IMR-90 (cell line): ENCODE data around the gene SSBP2.

Experiments used
- CEBPB ChIP-seq: IDR thresholded peaks from 2 replicates; pipeline ENCODE4 v1.6.1; 2012; ENCODE audit warnings: low read depth, low read length, improper control_type of control experiment
- MAZ ChIP-seq: IDR thresholded peaks from 2 replicates; pipeline ENCODE4 v1.6.1; 2012; ENCODE audit warnings: low read depth, mild to moderate bottlenecking, low read length, improper control_type of control experiment, moderate library complexity, borderline replicate concordance
- POLR2A ChIP-seq: IDR thresholded peaks from 2 replicates; pipeline ENCODE4 v1.6.1; 2012; ENCODE audit warnings: mild to moderate bottlenecking, low read depth, low read length
- TF ChIP-seq, protein P1 (sequence below): conservative IDR thresholded peaks from 2 replicates; pipeline ENCODE4 v1.5.1; 2012; ENCODE audit warnings: mild to moderate bottlenecking, low read depth, low read length, improper control_type of control experiment

DNA sequence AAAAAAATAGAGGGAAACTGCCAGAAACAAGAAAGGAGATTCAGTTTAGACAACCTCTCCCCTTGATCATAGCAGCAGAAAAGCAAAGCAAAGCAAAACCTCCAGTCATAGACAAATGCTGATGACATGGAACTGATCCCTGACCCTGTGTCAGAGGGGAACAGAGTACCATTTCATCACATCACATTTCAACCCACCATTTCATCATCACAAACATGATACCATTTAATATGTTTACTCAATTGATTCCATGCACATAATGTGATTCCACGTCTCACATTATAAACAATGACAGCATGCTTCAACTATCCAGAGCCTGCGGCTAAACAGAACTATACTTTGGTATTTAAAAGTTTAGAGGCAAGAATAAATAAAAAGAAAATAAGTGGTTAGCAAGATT is 328.2 kb downstream of the SSBP2 start:
- TF ChIP-seq POLR2A (no peak), CEBPB (peak; percentile 97), MAZ (no peak)
- TF ChIP-seq, protein P1, sequence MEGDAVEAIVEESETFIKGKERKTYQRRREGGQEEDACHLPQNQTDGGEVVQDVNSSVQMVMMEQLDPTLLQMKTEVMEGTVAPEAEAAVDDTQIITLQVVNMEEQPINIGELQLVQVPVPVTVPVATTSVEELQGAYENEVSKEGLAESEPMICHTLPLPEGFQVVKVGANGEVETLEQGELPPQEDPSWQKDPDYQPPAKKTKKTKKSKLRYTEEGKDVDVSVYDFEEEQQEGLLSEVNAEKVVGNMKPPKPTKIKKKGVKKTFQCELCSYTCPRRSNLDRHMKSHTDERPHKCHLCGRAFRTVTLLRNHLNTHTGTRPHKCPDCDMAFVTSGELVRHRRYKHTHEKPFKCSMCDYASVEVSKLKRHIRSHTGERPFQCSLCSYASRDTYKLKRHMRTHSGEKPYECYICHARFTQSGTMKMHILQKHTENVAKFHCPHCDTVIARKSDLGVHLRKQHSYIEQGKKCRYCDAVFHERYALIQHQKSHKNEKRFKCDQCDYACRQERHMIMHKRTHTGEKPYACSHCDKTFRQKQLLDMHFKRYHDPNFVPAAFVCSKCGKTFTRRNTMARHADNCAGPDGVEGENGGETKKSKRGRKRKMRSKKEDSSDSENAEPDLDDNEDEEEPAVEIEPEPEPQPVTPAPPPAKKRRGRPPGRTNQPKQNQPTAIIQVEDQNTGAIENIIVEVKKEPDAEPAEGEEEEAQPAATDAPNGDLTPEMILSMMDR: no peak
